ENCODE measurements around the gene ZNF780A.
"Not testable (repeated sequence)": the region's sequence is repeated elsewhere in the genome, so short reads cannot be mapped to it uniquely, and the experiment has no call there.

The ZNF780A gene

DNA sequence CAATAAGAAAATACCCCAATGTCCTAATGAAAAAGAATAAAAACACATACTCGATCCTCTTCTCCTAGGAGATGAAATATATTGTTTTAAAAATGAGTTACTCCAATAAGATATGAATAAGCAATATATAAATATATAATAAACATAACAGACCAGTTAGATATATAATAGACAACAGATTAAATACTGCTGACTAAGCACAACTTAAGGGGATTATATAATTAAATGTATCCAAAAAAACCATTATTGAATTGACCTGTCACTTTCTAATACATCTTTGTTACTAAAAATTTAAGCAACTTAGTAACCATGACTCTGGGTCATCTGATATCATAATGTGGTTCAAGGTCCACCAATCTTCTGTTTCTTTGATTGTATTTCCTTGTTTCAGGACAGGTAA, 20.7 kb downstream of the ZNF780A start:
- Mint-ChIP-seq H3K4me1 (no peaks in the 10 kb centered on the region), H3K9me3 (peaks cover 5% of the 10 kb centered on the region), H3K27ac (ENCODE audit: low read depth) (no peak overlapping the region), H3K27me3 (no peaks in the 10 kb centered on the region), H3K4me3 (no peak overlapping the region), H3K36me3 (ENCODE audit: insufficient read depth) (peaks cover 9% of the 10 kb centered on the region)
- ATAC-seq (replicated peaks; ENCODE audit: extremely low read depth, poor library complexity, severe bottlenecking), result no peak
- DNase-seq (ENCODE audit: low spot score in 2 of 2), result no peak

DNA sequence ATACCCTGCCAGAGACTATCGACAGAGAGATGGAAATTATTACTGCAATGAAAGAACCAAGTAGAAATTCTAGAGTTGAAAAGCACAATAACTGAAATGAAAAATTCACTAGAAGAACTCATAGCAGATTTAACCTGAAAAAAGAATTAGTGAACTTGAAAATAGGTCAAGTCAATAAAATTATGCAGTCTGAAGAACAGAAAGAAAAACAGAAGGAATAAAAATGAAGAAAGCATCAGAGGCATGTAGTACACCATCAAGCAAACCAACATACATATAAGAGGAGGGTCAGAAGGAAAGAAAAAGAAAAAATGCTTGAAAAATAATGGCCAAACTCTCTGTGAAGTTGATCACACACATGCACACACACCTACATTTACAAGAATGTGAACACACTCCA, 31.1 kb downstream of the ZNF780A start:
- Mint-ChIP-seq H3K27me3 (peaks cover 14% of the 10 kb centered on the region), H3K4me3 (no peak overlapping the region), H3K9me3 (peaks cover 30% of the 10 kb centered on the region), H3K36me3 (ENCODE audit: insufficient read depth) (peaks cover 7% of the 10 kb centered on the region), H3K4me1 (peaks cover 21% of the 10 kb centered on the region), H3K27ac (ENCODE audit: low read depth) (no peak overlapping the region)
- ATAC-seq (replicated peaks; ENCODE audit: extremely low read depth, poor library complexity, severe bottlenecking) (no peak), DNase-seq (ENCODE audit: low spot score in 2 of 2) (no peak)

DNA sequence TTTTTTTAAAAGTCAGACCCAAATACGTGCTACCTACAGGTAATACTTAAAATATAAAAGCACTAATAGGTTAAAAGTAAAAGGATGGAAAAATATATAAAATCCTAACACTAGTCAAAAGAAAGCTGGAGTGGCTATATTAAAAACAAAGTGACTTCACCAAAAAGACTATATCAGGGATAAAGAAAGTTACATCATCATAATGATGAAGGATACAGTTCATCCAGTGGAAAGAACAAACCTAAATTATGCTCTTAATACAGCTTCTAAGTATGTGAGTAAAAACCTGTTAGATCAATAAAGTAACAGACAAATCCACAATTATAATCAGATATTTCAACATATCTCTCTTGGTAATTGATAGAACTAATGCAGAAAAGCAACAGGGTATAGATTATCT, 33.6 kb downstream of the ZNF780A start:
- no peak overlapping the region for H3K27ac Mint-ChIP-seq (ENCODE audit: low read depth)
- peak overlapping the region; percentile 13 for H3K4me3 Mint-ChIP-seq
- peaks cover 14% of the 10 kb centered on the region for H3K9me3 Mint-ChIP-seq
- H3K36me3 Mint-ChIP-seq (ENCODE audit: insufficient read depth), result peaks cover 7% of the 10 kb centered on the region
- H3K4me1 Mint-ChIP-seq, result peaks cover 46% of the 10 kb centered on the region
- ATAC-seq (replicated peaks; ENCODE audit: extremely low read depth, poor library complexity, severe bottlenecking) (no peak), DNase-seq (ENCODE audit: low spot score in 2 of 2) (no peak)
- H3K27me3 Mint-ChIP-seq, result peaks cover 14% of the 10 kb centered on the region

DNA sequence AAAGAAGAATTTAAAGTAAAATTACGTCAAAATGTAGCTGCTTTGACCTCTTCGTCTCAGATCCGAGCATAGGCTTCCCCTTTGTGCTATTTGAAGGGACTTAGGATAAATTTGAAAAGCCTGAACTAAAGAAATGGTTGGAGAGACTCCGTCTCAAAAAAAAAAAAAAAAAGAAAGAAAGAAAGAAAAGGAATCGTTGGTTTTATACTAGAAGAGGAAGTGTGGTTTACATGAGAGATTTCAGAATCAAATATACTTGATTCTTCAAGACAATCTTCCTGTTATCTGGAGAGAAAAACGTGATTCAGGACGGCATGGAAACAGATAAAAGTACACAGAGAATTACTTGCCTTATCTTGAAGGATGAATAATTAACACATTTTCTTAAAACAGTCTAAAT, 34.2 kb downstream of the ZNF780A start:
- Mint-ChIP-seq H3K4me1 (peaks cover 48% of the 10 kb centered on the region), H3K4me3 (peak overlapping the region; percentile 99), H3K27ac (ENCODE audit: low read depth) (peak overlapping the region; percentile 97), H3K9me3 (peaks cover 14% of the 10 kb centered on the region), H3K27me3 (peaks cover 14% of the 10 kb centered on the region), H3K36me3 (ENCODE audit: insufficient read depth) (peaks cover 7% of the 10 kb centered on the region)
- peak; percentile 9 for ATAC-seq (replicated peaks; ENCODE audit: extremely low read depth, poor library complexity, severe bottlenecking)
- DNase-seq (ENCODE audit: low spot score in 2 of 2), result no peak

DNA sequence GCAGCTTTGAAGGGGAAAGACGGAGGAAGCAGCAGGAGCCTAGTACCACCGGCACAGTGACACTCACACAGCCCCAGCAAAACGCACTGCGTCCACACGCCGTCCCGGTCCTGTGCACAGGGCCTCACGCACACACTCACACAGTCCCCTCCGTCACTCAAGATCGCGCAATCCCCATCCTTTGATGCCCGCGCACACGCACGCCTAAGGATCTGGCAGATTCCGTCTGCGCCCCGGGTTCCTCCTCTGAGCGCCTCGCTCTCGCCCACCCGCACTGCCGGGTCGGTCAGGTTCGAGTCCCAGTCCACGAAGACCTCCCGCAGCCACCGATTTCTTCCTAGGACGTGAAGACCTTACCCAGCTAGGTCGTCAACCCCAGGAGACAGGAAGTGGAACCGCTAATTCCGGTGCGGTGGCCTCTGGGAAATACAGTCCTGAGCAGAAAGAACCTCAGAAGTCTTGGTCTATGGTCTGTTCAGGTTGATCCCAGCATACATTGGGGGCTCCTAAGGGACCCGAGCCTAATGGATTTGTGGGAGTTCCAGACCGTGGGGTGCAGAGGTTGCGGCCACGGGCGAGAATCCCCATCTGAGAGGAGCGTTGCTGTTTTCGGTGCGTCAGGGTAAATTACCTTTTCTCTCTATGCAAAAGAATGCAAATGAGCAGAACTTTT, 34.8 kb downstream of the ZNF780A start, which contains the start of gene ZNF780B:
ZNF780B (minus strand) TSS at position 400 of the 673 bp plus-strand sequence. CDS start 5,899 bp downstream, outside the sequence.
- Mint-ChIP-seq H3K36me3 (ENCODE audit: insufficient read depth) (peaks cover 7% of the 10 kb centered on the region), H3K4me3 (peak within 1 kb of the TSS; percentile 99), H3K27ac (ENCODE audit: low read depth) (peak within 1 kb of the TSS; percentile 97), H3K27me3 (peaks cover 14% of the 10 kb centered on the region), H3K4me1 (peaks cover 48% of the 10 kb centered on the region), H3K9me3 (peaks cover 14% of the 10 kb centered on the region)
- ATAC-seq (replicated peaks; ENCODE audit: extremely low read depth, poor library complexity, severe bottlenecking) (peak; percentile 93), DNase-seq (ENCODE audit: low spot score in 2 of 2) (peak; percentile 34)

DNA sequence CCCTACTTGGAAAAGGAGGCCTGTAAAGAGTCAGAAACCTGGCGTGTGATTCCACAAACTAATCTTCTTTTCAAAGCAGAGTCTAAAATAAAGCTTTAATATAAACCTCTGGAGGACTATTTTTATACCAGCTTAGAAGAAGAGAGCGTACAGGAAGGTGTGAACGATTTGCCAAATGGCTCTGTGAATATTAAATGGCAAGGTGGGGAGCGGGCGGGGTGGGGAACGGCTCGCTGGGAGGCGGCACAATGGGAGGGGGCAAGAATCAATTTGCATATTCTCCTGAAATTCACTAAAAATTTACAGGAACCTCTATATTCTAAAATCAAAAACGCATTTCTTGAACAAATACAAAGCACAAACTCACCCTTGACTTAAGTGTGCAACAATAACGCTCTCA, 35.7 kb downstream of the ZNF780A start:
- Mint-ChIP-seq H3K27me3 (peaks cover 13% of the 10 kb centered on the region), H3K36me3 (ENCODE audit: insufficient read depth) (peaks cover 11% of the 10 kb centered on the region), H3K4me3 (peak overlapping the region; percentile 99), H3K9me3 (peaks cover 13% of the 10 kb centered on the region), H3K4me1 (peaks cover 53% of the 10 kb centered on the region), H3K27ac (ENCODE audit: low read depth) (no peak overlapping the region)
- DNase-seq (ENCODE audit: low spot score in 2 of 2), result no peak
- ATAC-seq (replicated peaks; ENCODE audit: extremely low read depth, poor library complexity, severe bottlenecking), result no peak

DNA sequence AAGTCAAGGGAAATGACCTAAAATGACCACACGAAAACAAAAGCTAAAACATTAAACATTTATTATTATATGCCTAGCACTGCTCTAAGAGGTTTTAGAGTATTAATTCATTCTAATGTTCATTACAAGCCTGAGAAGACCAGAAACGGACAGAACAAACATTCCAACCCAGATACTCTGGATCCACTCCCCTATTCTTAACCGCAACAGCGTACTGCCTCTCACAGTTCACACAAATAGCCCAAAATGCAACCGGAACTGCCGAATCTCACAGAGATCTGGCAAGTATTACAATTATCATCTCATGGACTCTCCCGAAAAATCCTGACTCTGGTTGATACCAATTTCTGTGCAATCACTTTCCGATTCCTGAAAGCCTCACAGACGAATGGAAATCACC, 36.1 kb downstream of the ZNF780A start:
- H3K27ac Mint-ChIP-seq (ENCODE audit: low read depth), result no peak overlapping the region

DNA sequence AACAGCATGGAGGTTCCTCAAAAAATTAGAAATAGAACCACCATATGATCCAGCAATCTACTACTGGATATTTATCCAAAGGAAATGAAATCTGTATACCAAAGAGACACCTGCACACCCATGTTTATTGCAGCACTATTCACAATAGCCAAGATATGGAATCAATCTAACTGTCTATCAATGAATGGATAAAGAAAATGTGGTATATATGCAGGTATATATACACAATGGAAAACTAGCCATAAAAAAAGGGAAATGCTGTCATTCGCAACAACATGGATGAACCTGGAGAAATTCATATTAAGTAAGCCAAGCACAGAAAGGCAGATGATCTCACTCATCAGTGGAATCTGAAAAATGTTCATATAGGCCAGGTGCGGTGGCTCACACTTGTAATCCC, 37.3 kb downstream of the ZNF780A start:
- H3K27ac Mint-ChIP-seq (ENCODE audit: low read depth), result no peak overlapping the region
- no peak overlapping the region for H3K4me3 Mint-ChIP-seq
- no peaks in the 10 kb centered on the region for H3K27me3 Mint-ChIP-seq
- no peak for ATAC-seq (replicated peaks; ENCODE audit: extremely low read depth, poor library complexity, severe bottlenecking)
- H3K36me3 Mint-ChIP-seq (ENCODE audit: insufficient read depth), result peaks cover 17% of the 10 kb centered on the region
- no peaks in the 10 kb centered on the region for H3K9me3 Mint-ChIP-seq
- H3K4me1 Mint-ChIP-seq, result peaks cover 57% of the 10 kb centered on the region
- DNase-seq (ENCODE audit: low spot score in 2 of 2), result no peak

More for the DNA sequence above, 36.1 kb downstream of the ZNF780A start:
- Mint-ChIP-seq H3K9me3 (peaks cover 9% of the 10 kb centered on the region), H3K4me3 (peak overlapping the region; percentile 99), H3K27me3 (peaks cover 9% of the 10 kb centered on the region), H3K36me3 (ENCODE audit: insufficient read depth) (peaks cover 11% of the 10 kb centered on the region), H3K4me1 (peaks cover 53% of the 10 kb centered on the region)
- ATAC-seq (replicated peaks; ENCODE audit: extremely low read depth, poor library complexity, severe bottlenecking), result no peak
- DNase-seq (ENCODE audit: low spot score in 2 of 2), result no peak

DNA sequence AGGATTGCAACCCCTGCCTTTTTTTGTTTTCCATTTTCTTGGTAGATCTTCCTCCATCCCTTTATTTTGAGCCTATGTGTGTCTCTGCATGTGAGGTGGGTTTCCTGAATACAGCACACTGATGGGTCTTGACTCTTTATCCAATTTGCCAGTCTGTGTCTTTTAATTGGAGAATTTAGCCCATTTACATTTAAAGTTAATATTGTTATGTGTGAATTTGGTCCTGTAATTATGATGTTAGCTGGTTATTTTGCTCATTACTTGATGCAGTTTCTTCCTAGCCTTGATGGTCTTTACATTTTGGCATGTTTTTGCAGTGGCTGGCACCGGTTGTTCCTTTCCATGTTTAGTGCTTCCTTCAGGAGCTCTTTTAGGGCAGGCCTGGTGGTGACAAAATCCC, 49.0 kb downstream of the ZNF780A start:
- H3K27me3 Mint-ChIP-seq; H3K27ac Mint-ChIP-seq (ENCODE audit: low read depth); H3K4me3 Mint-ChIP-seq; DNase-seq (ENCODE audit: low spot score in 2 of 2); ATAC-seq (replicated peaks; ENCODE audit: extremely low read depth, poor library complexity, severe bottlenecking); H3K4me1 Mint-ChIP-seq: not testable (repeated sequence)
- Mint-ChIP-seq H3K9me3 (peaks cover 20% of the 10 kb centered on the region), H3K36me3 (ENCODE audit: insufficient read depth) (peaks cover 27% of the 10 kb centered on the region)

DNA sequence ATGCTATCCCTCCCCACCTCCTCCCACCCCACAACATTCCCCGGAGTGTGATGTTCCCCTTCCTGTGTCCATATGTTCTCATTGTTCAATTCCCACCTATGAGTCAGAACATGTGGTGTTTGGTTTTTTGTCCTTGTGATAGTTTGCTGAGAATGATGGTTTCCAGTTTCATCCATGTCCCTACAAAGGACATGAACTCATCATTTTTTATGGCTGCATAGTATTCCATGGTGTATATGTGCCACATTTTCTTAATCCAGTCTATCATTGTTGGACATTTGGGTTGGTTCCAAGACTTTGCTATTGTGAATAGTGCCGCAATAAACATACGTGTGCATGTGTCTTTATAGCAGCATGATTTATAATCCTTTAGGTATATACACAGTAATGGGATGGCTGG, 52.7 kb downstream of the ZNF780A start:
- H3K27me3 Mint-ChIP-seq; H3K36me3 Mint-ChIP-seq (ENCODE audit: insufficient read depth); H3K4me3 Mint-ChIP-seq; H3K4me1 Mint-ChIP-seq; H3K27ac Mint-ChIP-seq (ENCODE audit: low read depth); DNase-seq (ENCODE audit: low spot score in 2 of 2); ATAC-seq (replicated peaks; ENCODE audit: extremely low read depth, poor library complexity, severe bottlenecking): not testable (repeated sequence)
- peaks cover 10% of the 10 kb centered on the region for H3K9me3 Mint-ChIP-seq

DNA sequence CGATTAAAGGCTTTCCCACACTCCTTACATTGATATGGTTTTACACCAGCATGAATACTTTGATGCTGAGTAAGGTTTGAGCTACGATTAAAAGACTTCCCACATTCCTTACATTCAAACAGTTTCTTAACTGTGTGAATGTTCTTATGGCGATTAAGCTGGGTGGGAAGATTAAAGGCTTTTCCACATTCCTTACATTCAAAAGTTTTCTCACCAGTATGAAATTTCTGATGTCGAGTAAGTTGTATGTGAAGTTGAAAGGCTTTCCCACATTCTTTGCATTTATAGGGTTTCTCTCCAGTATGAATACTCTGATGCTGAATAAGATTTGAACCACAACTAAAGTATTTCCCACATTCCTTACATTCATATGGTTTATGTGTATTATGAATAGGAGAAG, 54.7 kb downstream of the ZNF780A start:
- Mint-ChIP-seq H3K4me1 (no peaks in the 10 kb centered on the region), H3K4me3 (no peak overlapping the region), H3K36me3 (ENCODE audit: insufficient read depth) (no peaks in the 10 kb centered on the region), H3K27me3 (no peaks in the 10 kb centered on the region), H3K27ac (ENCODE audit: low read depth) (no peak overlapping the region), H3K9me3 (peaks cover 10% of the 10 kb centered on the region)
- ATAC-seq (replicated peaks; ENCODE audit: extremely low read depth, poor library complexity, severe bottlenecking) (no peak), DNase-seq (ENCODE audit: low spot score in 2 of 2) (no peak)

DNA sequence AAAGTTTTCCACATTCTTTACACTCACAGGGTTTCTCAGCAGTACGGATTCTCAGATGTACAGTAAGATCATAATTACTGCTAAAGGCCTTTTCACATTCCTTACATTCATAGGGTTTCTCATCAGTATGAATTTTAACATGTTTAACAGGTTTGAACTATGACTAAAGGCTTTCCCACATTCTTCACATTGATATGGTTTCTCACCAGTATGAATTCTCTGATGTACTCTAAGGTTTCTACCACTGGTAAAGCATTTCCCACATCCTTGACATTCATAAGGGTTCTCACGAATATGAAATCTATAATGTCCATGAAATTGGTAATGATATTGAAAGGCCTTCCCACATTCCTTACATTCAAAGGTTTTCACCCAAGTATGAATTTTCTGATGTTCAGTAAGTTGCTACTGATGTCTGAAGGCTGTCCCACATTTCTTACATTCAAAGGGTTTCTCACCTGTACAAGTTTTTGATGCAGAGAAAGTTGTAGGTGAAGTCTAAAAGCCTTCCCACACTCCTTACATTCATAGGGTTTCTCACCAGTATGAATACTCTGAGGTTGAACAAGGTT, 56.7 kb downstream of the ZNF780A start:
- Mint-ChIP-seq H3K4me3 (no peak overlapping the region), H3K27me3 (no peaks in the 10 kb centered on the region), H3K9me3 (peaks cover 10% of the 10 kb centered on the region), H3K36me3 (ENCODE audit: insufficient read depth) (no peaks in the 10 kb centered on the region), H3K27ac (ENCODE audit: low read depth) (no peak overlapping the region), H3K4me1 (no peaks in the 10 kb centered on the region)
- DNase-seq (ENCODE audit: low spot score in 2 of 2) (no peak), ATAC-seq (replicated peaks; ENCODE audit: extremely low read depth, poor library complexity, severe bottlenecking) (no peak)

DNA sequence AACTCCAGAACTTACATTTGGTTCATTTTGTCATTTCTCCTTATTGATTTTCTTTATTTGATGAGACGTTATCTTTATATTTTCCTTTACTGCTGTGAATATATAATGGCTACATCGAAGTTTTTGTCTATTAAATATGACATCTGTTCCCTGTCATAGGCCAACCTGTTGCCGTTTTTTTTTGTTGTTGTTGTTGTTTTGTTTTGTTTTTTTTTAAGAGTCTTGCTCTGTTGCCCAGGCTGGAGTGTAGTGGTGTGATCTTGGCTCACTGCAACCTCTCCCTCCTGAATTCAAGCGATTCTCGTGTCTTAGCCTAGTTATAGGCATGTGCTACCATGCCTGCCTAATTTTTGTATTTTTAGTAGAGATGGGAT, 64.2 kb downstream of the ZNF780A start:
- Mint-ChIP-seq H3K27ac (ENCODE audit: low read depth) (no peak overlapping the region), H3K4me1 (no peaks in the 10 kb centered on the region), H3K36me3 (ENCODE audit: insufficient read depth) (peaks cover 4% of the 10 kb centered on the region), H3K4me3 (no peak overlapping the region), H3K9me3 (peaks cover 30% of the 10 kb centered on the region), H3K27me3 (no peaks in the 10 kb centered on the region)
- DNase-seq (ENCODE audit: low spot score in 2 of 2), result no peak
- no peak for ATAC-seq (replicated peaks; ENCODE audit: extremely low read depth, poor library complexity, severe bottlenecking)
